ENCODE measurements around the gene KRTAP4-1.

DNA sequence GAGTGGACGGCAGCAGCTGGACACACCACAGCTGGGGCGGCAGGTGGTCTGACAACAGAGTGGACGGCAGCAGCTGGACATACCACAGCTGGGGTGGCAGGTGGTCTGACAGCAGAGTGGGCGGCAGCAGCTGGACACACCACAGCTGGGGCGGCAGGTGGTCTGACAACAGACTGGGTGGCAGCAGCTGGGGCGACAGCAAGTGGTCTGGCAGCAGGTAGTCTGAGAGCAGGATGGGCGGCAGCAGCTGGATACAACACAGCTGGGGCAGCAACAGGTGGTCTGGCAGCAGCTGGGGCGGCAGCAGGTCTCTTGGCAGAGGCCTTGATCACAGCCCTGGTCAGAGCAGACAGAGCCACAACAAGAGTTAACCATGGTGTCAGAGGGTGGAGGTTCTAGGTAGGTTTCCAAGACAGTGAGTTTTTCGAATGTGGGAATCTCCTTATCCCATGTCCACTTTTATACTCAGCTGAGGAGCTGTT, at the start of gene KRTAP4-1:
- TF ChIP-seq, protein P1, sequence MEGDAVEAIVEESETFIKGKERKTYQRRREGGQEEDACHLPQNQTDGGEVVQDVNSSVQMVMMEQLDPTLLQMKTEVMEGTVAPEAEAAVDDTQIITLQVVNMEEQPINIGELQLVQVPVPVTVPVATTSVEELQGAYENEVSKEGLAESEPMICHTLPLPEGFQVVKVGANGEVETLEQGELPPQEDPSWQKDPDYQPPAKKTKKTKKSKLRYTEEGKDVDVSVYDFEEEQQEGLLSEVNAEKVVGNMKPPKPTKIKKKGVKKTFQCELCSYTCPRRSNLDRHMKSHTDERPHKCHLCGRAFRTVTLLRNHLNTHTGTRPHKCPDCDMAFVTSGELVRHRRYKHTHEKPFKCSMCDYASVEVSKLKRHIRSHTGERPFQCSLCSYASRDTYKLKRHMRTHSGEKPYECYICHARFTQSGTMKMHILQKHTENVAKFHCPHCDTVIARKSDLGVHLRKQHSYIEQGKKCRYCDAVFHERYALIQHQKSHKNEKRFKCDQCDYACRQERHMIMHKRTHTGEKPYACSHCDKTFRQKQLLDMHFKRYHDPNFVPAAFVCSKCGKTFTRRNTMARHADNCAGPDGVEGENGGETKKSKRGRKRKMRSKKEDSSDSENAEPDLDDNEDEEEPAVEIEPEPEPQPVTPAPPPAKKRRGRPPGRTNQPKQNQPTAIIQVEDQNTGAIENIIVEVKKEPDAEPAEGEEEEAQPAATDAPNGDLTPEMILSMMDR (optimal IDR thresholded peaks at IDR 0.05 in 1 of 3, IDR thresholded peaks at IDR 0.05 in 1 of 3, conservative IDR thresholded peaks at IDR 0.05 in 1 of 3; ENCODE audit: extremely low read depth in 1 of 3, insufficient read depth in 2 of 3, low read length in 3 of 3) = no peak
- no peak for TF ChIP-seq EZH2 (IDR thresholded peaks at IDR 0.05; ENCODE audit: low read length)

Data from keratinocyte (primary cell).